H1 (cell line): ENCODE measurements around the gene TTLL5. TPM values are rescaled to one million over a fixed set of nuclear protein-coding genes. Genes with fewer than 3 reads are reported as not detected.

Experiments
- CBX5 ChIP-seq: fragments of 300-800, 300-1000 bp; sonication (generic); IDR thresholded peaks from 2 replicates; pipeline ENCODE4 v1.7.1; 2016; ENCODE audit warnings: antibody characterized with exemption, low read length, low read depth
- CEBPB ChIP-seq: IDR thresholded peaks from 2 replicates; pipeline ENCODE4 v1.6.1; 2012; ENCODE audit warnings: low read depth, low read length
- HDAC6 ChIP-seq: IDR thresholded peaks from one replicate; pipeline ENCODE4 v1.7.1; 2012; ENCODE audit warnings: low read depth, mild to moderate bottlenecking, inconsistent platforms, low read length, moderate library complexity
- JUND ChIP-seq: IDR thresholded peaks from 2 replicates; pipeline ENCODE4 v1.6.1; 2011; ENCODE audit warnings: mild to moderate bottlenecking, improper control_type of control experiment, low read length
- NRF1 ChIP-seq: IDR thresholded peaks from 2 replicates; pipeline ENCODE4 v1.6.1; 2011; ENCODE audit warnings: mild to moderate bottlenecking, low read depth, low read length, improper control_type of control experiment
- polyA plus RNA-seq, 7 experiments: library from polyadenylated mRNA; depleted of rRNA in 3 of 7; stranded (reverse) in 5 of 7; unstranded in 2 of 7; fragments of >200 nt in 5 of 7; fragments of 200-250 nt in 2 of 7; gene quantifications; 1 replicate in 5 of 7; 2 replicates in 1 of 7; 4 replicates in 1 of 7; pipeline versions ENCODE4 v1.2.1 to v1.2.3, GENCODE V29; 2011 to 2013; ENCODE audit warnings: missing spikeins in 2 of 7, mixed read lengths in 2 of 7
- total RNA-seq: library from RNA; stranded (reverse); fragmentation: NEBNext Ultra II Directional; extraction: Animal tissue kit (Norgen Biotek cat#: 25700); gene quantifications from 2 replicates; pipeline ENCODE4 v1.2.1, GENCODE V29; 2021

TTLL5 gene
- total and polyA plus RNA-seq, 2 of the 8 experiments (the other 6 are each of a cell fraction or from before 2014, with no cell fraction given): 16.1 to 45.9 TPM

DNA sequence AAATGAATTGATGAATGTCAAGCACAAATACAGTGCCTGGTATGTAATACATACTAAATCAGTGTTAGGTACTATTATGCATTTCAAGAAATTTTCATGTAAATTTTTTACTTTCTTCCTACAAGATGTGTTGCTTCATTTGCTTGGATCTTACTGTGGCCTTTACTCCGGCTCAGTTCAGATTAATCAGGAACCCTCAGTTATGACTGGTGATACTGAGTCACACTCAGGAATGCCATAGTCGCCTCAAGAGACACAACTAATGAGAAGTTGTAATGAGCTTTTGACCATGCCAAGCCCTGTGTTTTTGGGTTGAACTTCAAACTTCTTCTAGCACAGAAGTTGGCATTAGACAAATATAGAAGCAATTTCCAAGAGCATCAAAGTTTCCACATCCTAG lies 224.8 kb downstream of the TTLL5 start (continued):
- no peak for TF ChIP-seq CBX5
- TF ChIP-seq CEBPB: no peak
- TF ChIP-seq JUND: no peak
- TF ChIP-seq NRF1: no peak
- no peak for TF ChIP-seq HDAC6
